NT2/D1 (cell line): Measurements from ENCODE around the gene PAPPA2.

ENCODE experiments used
- DNase-seq: peaks from one replicate; pipeline ENCODE4 v3.0.0-alpha.2; 2011; ENCODE audit warnings: low read depth, low spot score
- H3K27me3 ChIP-seq: 2 replicates; pipeline ENCODE4 v1.6.0; 2011; ENCODE audit warnings: mild to moderate bottlenecking; ENCODE audit not compliant: insufficient read length, insufficient read depth
- H3K36me3 ChIP-seq: 2 replicates; pipeline ENCODE4 v1.6.1; 2011; ENCODE audit warnings: mild to moderate bottlenecking, low read length, mixed read lengths; ENCODE audit not compliant: insufficient read depth, insufficient read length
- H3K4me1 ChIP-seq: 2 replicates; pipeline ENCODE4 v1.5.1; 2011; ENCODE audit not compliant: insufficient read depth, insufficient read length
- H3K4me3 ChIP-seq: 2 replicates; pipeline ENCODE4 v1.5.1; 2011; ENCODE audit warnings: low read depth; ENCODE audit not compliant: insufficient read length
- H3K9ac ChIP-seq: 2 replicates; pipeline ENCODE4 v1.6.0; 2011; ENCODE audit warnings: low read depth; ENCODE audit not compliant: insufficient read length
- H3K9me3 ChIP-seq: 2 replicates; pipeline ENCODE4 v1.5.1; 2011; ENCODE audit warnings: mild to moderate bottlenecking, low read length; ENCODE audit not compliant: insufficient read depth
- SUZ12 ChIP-seq: IDR thresholded peaks from 2 replicates; pipeline ENCODE4 v1.6.1; 2011; ENCODE audit not compliant: insufficient read length, insufficient read depth; ENCODE audit errors: extremely low read depth
- YY1 ChIP-seq: IDR thresholded peaks from 2 replicates; pipeline ENCODE4 v1.6.1; 2011; ENCODE audit not compliant: insufficient read length, insufficient read depth
- ZNF274 ChIP-seq: IDR thresholded peaks from 2 replicates; pipeline ENCODE4 v1.6.1; 2011; ENCODE audit warnings: mild to moderate bottlenecking, low read depth, low read length

The PAPPA2 gene

DNA sequence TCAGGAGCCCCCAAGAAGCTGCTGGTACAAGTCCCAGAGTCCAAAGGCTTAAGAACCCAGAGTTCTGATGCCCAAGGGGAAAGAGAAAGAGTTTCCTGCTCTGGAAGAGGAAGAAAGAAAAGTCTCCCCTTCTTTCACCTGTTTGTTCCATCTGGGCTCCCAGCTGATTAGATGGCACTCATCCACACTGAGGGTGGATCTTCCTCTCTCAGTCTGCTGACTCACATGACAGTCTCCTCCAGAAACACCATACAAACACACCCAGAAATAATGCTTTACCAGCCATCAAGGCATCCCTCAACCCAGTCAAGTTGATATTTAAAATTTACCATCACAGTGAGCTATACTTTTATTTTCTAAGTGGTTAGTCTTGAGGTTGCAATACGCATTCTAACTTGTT, 257.9 kb downstream of the PAPPA2 start:
- no peaks in the 10 kb centered on the region for H3K4me1 ChIP-seq
- H3K9me3 ChIP-seq: no peaks in the 10 kb centered on the region
- DNase-seq: no peak
- H3K36me3 ChIP-seq: no peaks in the 10 kb centered on the region
- no peak overlapping the region for H3K9ac ChIP-seq
- TF ChIP-seq YY1: no peak
- no peak for TF ChIP-seq SUZ12
- TF ChIP-seq ZNF274: no peak
- H3K4me3 ChIP-seq: no peak overlapping the region
- H3K27me3 ChIP-seq: no peaks in the 10 kb centered on the region

DNA sequence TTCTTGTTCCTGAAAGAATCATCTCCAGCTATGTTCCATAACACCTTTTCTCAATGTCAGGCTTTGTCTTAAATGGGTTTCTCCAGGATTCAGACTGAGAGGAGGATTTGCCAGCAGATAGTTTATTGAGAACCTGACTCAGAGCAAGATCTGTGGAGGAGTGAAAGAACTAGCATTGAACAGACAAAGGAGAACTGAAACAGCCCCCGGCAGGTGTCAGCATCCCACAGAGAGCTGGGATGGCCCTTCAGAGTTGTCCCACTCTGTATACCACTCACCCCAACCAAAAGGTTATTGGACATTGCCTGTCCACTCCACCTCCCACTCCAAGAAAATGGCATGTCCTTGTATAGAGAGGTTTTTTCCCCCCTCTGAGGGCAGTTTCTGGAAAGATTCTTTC, 270.7 kb downstream of the PAPPA2 start:
- H3K27me3 ChIP-seq: no peaks in the 10 kb centered on the region
- TF ChIP-seq SUZ12: no peak
- TF ChIP-seq YY1: no peak
- no peak for TF ChIP-seq ZNF274
- H3K4me1 ChIP-seq: no peaks in the 10 kb centered on the region
- no peak for DNase-seq
- H3K9ac ChIP-seq: no peak overlapping the region
- no peaks in the 10 kb centered on the region for H3K36me3 ChIP-seq
- H3K4me3 ChIP-seq: no peak overlapping the region
- H3K9me3 ChIP-seq: no peaks in the 10 kb centered on the region; the same call in 1 of the 2 replicates

DNA sequence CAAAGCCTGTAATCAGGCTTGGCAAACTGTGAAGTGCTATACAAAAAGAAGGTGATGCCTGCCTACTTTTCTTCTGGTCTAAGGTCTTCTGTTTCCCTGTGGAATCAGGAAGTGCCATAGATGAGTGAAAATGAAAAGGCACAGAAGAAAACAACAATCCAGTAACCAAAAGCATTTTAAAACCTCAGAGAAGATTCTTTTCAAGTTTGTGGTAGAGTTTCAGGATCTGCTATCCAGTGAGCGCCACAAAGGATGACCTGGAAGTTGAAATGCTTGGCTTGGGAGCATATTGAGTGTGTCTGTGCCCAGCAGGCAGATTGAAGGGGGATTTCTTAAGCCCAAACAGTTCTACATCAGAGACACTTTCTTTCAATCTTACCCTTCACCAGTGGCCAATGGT, 272.2 kb downstream of the PAPPA2 start:
- Histone ChIP-seq H3K9me3 (no peaks in the 10 kb centered on the region; the same call in 1 of the 2 replicates), H3K4me3 (no peak overlapping the region), H3K9ac (no peak overlapping the region), H3K27me3 (no peaks in the 10 kb centered on the region), H3K36me3 (no peaks in the 10 kb centered on the region), H3K4me1 (no peaks in the 10 kb centered on the region)
- no peak for TF ChIP-seq YY1
- DNase-seq: no peak

DNA sequence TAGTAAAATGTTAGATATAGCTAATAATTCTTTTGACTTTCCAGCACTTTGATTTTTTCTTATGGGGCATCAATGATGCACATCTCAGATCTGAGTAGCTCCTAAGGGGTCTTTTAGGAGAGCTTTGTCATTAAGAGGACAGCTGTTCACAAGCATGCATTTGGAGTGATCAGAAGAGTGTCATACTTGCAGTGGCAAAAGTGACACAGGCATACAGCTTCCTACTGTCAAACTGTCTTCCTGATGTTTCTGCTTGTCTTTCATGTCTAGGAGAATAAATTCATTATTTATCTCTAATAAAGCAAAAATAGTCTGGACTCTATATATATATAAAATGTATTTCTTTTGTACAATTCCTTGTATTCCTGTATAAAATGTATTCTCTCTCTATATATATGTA, 273.0 kb downstream of the PAPPA2 start:
- DNase-seq: no peak
- Histone ChIP-seq H3K4me3 (no peak overlapping the region), H3K9ac (no peak overlapping the region), H3K4me1 (no peaks in the 10 kb centered on the region), H3K36me3 (no peaks in the 10 kb centered on the region), H3K9me3 (no peaks in the 10 kb centered on the region; the same call in 1 of the 2 replicates), H3K27me3 (no peaks in the 10 kb centered on the region)
- TF ChIP-seq YY1 (no peak), SUZ12 (no peak), ZNF274 (no peak)

DNA sequence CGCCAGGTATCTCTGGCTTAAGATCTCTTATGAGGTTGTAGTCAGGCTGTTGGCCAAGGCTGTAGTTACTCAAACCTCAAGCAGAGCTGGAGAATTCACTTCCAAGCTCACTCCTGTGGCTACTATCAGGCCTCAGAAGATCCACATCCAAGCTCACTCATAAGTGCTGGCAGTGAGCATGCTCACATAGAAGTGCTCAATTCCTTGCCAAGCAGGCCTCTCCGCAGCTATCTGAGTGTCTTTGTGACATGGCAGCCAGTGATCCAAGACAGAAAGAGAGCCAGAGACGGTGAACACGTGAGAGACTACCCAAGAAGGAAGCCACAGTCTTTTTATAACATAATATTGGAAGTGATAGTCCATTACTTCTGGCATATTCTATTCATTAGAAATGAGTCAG, 278.2 kb downstream of the PAPPA2 start:
- DNase-seq: no peak
- no peaks in the 10 kb centered on the region for H3K4me1 ChIP-seq
- H3K4me3 ChIP-seq: no peak overlapping the region
- H3K9me3 ChIP-seq: no peaks in the 10 kb centered on the region
- H3K36me3 ChIP-seq: no peaks in the 10 kb centered on the region
- no peaks in the 10 kb centered on the region for H3K27me3 ChIP-seq
- no peak for TF ChIP-seq ZNF274
- H3K9ac ChIP-seq: no peak overlapping the region

DNA sequence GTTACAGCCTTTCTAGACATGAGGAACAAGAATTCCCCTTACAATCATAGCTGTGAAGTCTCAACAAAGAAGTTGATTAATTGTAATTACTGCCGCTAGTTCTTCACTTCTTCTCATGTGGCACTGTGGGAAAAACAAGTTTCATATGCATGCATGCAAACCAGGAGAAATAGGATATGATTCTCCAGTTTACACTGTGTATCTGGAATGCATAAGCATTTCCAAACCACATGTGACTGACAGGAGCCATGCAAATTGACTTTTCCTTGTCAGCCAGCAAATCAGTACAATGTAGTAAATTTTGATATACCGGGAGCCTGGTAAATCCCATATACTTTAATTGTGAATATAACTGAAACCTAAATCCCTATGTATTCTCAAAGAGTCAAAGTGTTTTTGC, 279.3 kb downstream of the PAPPA2 start:
- Histone ChIP-seq H3K36me3 (no peaks in the 10 kb centered on the region), H3K4me3 (no peak overlapping the region), H3K9ac (no peak overlapping the region), H3K4me1 (no peaks in the 10 kb centered on the region), H3K27me3 (no peaks in the 10 kb centered on the region), H3K9me3 (no peaks in the 10 kb centered on the region)
- no peak for DNase-seq
- no peak for TF ChIP-seq YY1
- TF ChIP-seq SUZ12: no peak
- TF ChIP-seq ZNF274: no peak

DNA sequence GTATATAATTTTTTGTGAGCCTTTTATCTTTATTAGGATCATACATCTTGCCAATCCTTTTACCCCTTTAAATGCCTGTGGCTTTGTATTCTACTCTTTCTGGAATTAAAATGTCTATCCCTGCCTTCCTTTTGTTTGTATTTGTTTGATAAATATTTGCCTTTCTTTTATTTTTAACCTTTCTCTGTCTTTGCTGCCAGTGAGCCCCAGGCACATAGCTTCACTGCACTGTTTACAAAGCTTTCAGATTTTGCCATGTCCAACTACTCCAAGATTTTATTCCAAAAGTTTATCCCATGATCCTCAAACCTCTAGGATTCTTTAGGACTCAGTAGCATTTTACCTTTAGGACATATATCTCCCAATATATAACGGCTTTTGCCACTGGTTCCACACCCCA, 281.2 kb downstream of the PAPPA2 start:
- H3K4me1 ChIP-seq: no peaks in the 10 kb centered on the region
- no peaks in the 10 kb centered on the region for H3K9me3 ChIP-seq
- no peak for TF ChIP-seq YY1
- TF ChIP-seq ZNF274: no peak
- no peak for TF ChIP-seq SUZ12
- no peak overlapping the region for H3K9ac ChIP-seq
- H3K27me3 ChIP-seq: no peaks in the 10 kb centered on the region
- no peak for DNase-seq
- no peaks in the 10 kb centered on the region for H3K36me3 ChIP-seq
- no peak overlapping the region for H3K4me3 ChIP-seq

DNA sequence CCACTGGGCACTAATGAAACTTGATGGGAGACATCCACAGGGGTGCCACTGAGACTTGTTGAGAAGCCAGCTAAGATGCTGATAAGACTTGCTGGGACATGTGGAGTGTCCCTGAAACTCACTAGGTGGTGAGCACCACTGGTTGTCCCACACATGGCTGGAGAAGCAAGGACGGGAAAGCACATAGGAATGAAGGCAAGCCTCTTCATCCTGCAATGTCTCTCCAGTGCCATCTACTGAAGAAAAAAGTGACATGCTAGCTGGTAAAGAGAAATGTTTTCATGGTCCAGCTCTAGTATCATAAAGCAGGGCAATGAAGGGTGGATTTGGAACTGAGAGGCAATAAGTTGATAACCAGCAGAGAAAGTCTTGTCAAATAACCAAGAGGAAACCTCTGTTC, 283.0 kb downstream of the PAPPA2 start:
- H3K4me1 ChIP-seq: no peaks in the 10 kb centered on the region
- no peak overlapping the region for H3K9ac ChIP-seq
- no peak for DNase-seq
- H3K4me3 ChIP-seq: no peak overlapping the region
- H3K9me3 ChIP-seq: no peaks in the 10 kb centered on the region
- no peaks in the 10 kb centered on the region for H3K27me3 ChIP-seq
- no peak for TF ChIP-seq ZNF274
- TF ChIP-seq SUZ12: no peak
- no peak for TF ChIP-seq YY1
- no peaks in the 10 kb centered on the region for H3K36me3 ChIP-seq
